ENCODE measurements around the gene GPR83.

The GPR83 gene

GRCh38 chr11:94328587-94329080 is 72.6 kb downstream of the GPR83 start:
- no peak for TF ChIP-seq ZFX (IDR thresholded peaks at IDR 0.05)
- TF ChIP-seq, protein P1, sequence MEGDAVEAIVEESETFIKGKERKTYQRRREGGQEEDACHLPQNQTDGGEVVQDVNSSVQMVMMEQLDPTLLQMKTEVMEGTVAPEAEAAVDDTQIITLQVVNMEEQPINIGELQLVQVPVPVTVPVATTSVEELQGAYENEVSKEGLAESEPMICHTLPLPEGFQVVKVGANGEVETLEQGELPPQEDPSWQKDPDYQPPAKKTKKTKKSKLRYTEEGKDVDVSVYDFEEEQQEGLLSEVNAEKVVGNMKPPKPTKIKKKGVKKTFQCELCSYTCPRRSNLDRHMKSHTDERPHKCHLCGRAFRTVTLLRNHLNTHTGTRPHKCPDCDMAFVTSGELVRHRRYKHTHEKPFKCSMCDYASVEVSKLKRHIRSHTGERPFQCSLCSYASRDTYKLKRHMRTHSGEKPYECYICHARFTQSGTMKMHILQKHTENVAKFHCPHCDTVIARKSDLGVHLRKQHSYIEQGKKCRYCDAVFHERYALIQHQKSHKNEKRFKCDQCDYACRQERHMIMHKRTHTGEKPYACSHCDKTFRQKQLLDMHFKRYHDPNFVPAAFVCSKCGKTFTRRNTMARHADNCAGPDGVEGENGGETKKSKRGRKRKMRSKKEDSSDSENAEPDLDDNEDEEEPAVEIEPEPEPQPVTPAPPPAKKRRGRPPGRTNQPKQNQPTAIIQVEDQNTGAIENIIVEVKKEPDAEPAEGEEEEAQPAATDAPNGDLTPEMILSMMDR (conservative IDR thresholded peaks at IDR 0.05): no peak
- no peak overlapping the region for H3K27ac ChIP-seq

Measured in C4-2B (cell line).